Gastrocnemius medialis (tissue), 4 donors: Measurements from ENCODE around the gene LCE5A.

Experiments used
- POLR2A ChIP-seq, 2 donors: fragments of 450-650 bp; IDR thresholded peaks; one replicate each; pipeline ENCODE4 v1.6.1; 2017; ENCODE audit warnings: antibody characterized with exemption in 2 of 2, mild to moderate bottlenecking in 2 of 2, moderate library complexity in 2 of 2
- TF ChIP-seq, protein P1 (sequence below), 5 experiments: fragments of 450-650 bp in 3 of 5; fragments of 200-600 bp in 2 of 5; sonication (generic) in 2 of 5; IDR thresholded peaks in 4 of 5; conservative IDR thresholded peaks in 1 of 5; 1 replicate in 4 of 5; 2 replicates in 1 of 5; pipeline ENCODE4 v1.5.1; 2016 to 2019; ENCODE audit warnings: antibody characterized with exemption in 5 of 5, mild to moderate bottlenecking in 3 of 5, moderate library complexity in 3 of 5

DNA sequence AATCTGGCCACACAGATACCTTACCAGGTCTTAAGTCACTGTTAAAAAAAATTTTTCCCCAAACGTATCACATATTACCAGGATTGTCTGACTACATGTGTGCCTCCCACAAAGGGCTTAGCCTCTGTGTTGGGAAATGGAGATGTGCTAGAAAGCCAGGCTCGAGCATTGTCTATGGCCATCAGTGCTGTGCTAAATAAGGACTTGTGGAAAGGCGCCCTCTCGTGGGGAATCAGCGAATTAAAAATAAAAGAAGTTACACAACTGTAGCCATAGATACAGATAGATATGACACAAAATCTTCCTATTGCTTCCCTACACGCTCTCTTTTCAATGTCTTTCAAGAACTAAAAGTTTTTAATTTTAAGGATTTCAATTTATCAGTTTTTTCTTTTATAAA is 49.1 kb upstream of the LCE5A start:
- TF ChIP-seq, protein P1, sequence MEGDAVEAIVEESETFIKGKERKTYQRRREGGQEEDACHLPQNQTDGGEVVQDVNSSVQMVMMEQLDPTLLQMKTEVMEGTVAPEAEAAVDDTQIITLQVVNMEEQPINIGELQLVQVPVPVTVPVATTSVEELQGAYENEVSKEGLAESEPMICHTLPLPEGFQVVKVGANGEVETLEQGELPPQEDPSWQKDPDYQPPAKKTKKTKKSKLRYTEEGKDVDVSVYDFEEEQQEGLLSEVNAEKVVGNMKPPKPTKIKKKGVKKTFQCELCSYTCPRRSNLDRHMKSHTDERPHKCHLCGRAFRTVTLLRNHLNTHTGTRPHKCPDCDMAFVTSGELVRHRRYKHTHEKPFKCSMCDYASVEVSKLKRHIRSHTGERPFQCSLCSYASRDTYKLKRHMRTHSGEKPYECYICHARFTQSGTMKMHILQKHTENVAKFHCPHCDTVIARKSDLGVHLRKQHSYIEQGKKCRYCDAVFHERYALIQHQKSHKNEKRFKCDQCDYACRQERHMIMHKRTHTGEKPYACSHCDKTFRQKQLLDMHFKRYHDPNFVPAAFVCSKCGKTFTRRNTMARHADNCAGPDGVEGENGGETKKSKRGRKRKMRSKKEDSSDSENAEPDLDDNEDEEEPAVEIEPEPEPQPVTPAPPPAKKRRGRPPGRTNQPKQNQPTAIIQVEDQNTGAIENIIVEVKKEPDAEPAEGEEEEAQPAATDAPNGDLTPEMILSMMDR (IDR thresholded peaks at IDR 0.05 in 4 of 5, conservative IDR thresholded peaks at IDR 0.05 in 1 of 5): peak in 3 of 5 experiments; percentile 16 to 44 (median 43)
- TF ChIP-seq POLR2A (IDR thresholded peaks at IDR 0.05): no peak
